GM21529 (cell line): ENCODE data around the gene CDC42EP3.

ENCODE experiments used
- ATAC-seq: cut with Tn5 transposase; IDR thresholded peaks from one replicate; pipeline ENCODE4 v1.9.1; 2021; ENCODE audit not compliant: unreplicated experiment

Gene CDC42EP3

GRCh38 chr2:37683921-37684780, 12.7 kb upstream of the CDC42EP3 start:
- ATAC-seq: no peak

GRCh38 chr2:37683241-37683640, 11.8 kb upstream of the CDC42EP3 start:
- no peak for ATAC-seq

- ATAC-seq: no peak
Observed at GRCh38 chr2:37682473-37682872, 11.0 kb upstream of the CDC42EP3 start.

GRCh38 chr2:37681587-37681986, 10.1 kb upstream of the CDC42EP3 start:
- no peak for ATAC-seq

GRCh38 chr2:37679072-37679695, 7.7 kb upstream of the CDC42EP3 start:
- ATAC-seq: no peak

- no peak for ATAC-seq
Observed at GRCh38 chr2:37676274-37676673, 4.8 kb upstream of the CDC42EP3 start.

GRCh38 chr2:37674946-37675345, 3.5 kb upstream of the CDC42EP3 start:
- ATAC-seq: no peak

GRCh38 chr2:37672870-37673184, 1.4 kb upstream of the CDC42EP3 start:
- ATAC-seq: no peak

GRCh38 chr2:37672104-37672869, 845 bp upstream of the CDC42EP3 start:
- ATAC-seq: peak; percentile 51

GRCh38 chr2:37671816-37672103, 318 bp upstream of the CDC42EP3 start:
- ATAC-seq: peak; percentile 20

- ATAC-seq: no peak
Observed at GRCh38 chr2:37670378-37671008, 949 bp downstream of the CDC42EP3 start.

- ATAC-seq: no peak
Observed at GRCh38 chr2:37669446-37669845, 2.0 kb downstream of the CDC42EP3 start.

GRCh38 chr2:37667704-37668103, 3.7 kb downstream of the CDC42EP3 start:
- ATAC-seq: no peak

GRCh38 chr2:37666772-37667171, 4.7 kb downstream of the CDC42EP3 start:
- no peak for ATAC-seq

- no peak for ATAC-seq
Observed at GRCh38 chr2:37665604-37666362, 5.7 kb downstream of the CDC42EP3 start.

GRCh38 chr2:37665043-37665442, 6.4 kb downstream of the CDC42EP3 start:
- no peak for ATAC-seq

GRCh38 chr2:37664231-37664643, 7.2 kb downstream of the CDC42EP3 start:
- ATAC-seq: no peak

GRCh38 chr2:37663390-37663789, 8.1 kb downstream of the CDC42EP3 start:
- ATAC-seq: no peak

- no peak for ATAC-seq
Observed at GRCh38 chr2:37659723-37660122, 11.7 kb downstream of the CDC42EP3 start.

- no peak for ATAC-seq
Observed at GRCh38 chr2:37658682-37659081, 12.8 kb downstream of the CDC42EP3 start.

- ATAC-seq: no peak
Observed at GRCh38 chr2:37657471-37657870, 14.0 kb downstream of the CDC42EP3 start.
